Esophagus muscularis mucosa (tissue), 4 donors: ENCODE results near the gene ZBED1. TPM values are rescaled to one million over a fixed set of nuclear protein-coding genes. Genes with fewer than 3 reads are reported as not detected.
"Not testable (repeated sequence)": the region's sequence is repeated elsewhere in the genome, so short reads cannot be mapped to it uniquely, and the experiment has no call there.

Source experiments
- DNase-seq: peaks from one replicate; pipeline ENCODE4 v3.0.0-alpha.2; 2017; ENCODE audit errors: extremely low spot score
- H3K27ac ChIP-seq, 4 donors: fragments of 200-600 bp; sonication (generic); replicated peaks in 1 of 4; 1 replicate in 3 of 4; 2 replicates in 1 of 4; pipeline ENCODE4 v1.5.1; 2016 to 2019; ENCODE audit warnings: mild to moderate bottlenecking in 1 of 4
- H3K27me3 ChIP-seq, 4 donors: fragments of 200-600 bp; sonication (generic); one replicate each; pipeline versions ENCODE4 v1.5.1 to v1.6.0; 2016 to 2019
- H3K36me3 ChIP-seq, 4 donors: fragments of 200-600 bp; sonication (generic); one replicate each; pipeline ENCODE4 v1.5.1; 2016 to 2019
- H3K4me1 ChIP-seq, 4 donors: fragments of 200-600 bp; sonication (generic); one replicate each; pipeline ENCODE4 v1.5.1; 2016 to 2019
- H3K4me3 ChIP-seq, 4 donors: fragments of 200-600 bp; sonication (generic); 1 replicate in 2 of 4; 2 replicates in 2 of 4; pipeline ENCODE4 v1.5.1; 2016 to 2019; ENCODE audit warnings: mild to moderate bottlenecking in 4 of 4, moderate library complexity in 1 of 4
- H3K9me3 ChIP-seq, 4 donors: fragments of 200-600 bp; sonication (generic); 1 replicate in 3 of 4; 2 replicates in 1 of 4; pipeline ENCODE4 v1.5.1; 2016 to 2019
- CTCF ChIP-seq, 3 experiments: fragments of 200-600 bp in 2 of 3; fragments of 450-650 bp in 1 of 3; sonication (generic) in 2 of 3; IDR thresholded peaks; one replicate each; pipeline ENCODE4 v1.5.1; 2017 to 2019; ENCODE audit warnings: antibody characterized with exemption in 3 of 3, mild to moderate bottlenecking in 2 of 3, moderate library complexity in 1 of 3
- EP300 ChIP-seq: sonication (generic); formaldehyde crosslinking; IDR thresholded peaks from one replicate; pipeline ENCODE4 v1.6.1; 2017; ENCODE audit warnings: antibody characterized with exemption
- POLR2A ChIP-seq: fragments of 450-650 bp; IDR thresholded peaks from one replicate; pipeline ENCODE4 v1.6.1; 2017; ENCODE audit warnings: antibody characterized with exemption, moderate library complexity, mild to moderate bottlenecking, low read depth
- POLR2AphosphoS5 ChIP-seq, 2 donors: sonication (generic); formaldehyde crosslinking; IDR thresholded peaks; one replicate each; pipeline ENCODE4 v1.6.1; 2017; ENCODE audit warnings: antibody characterized with exemption in 2 of 2
- WGBS: methylation state at CpG from one replicate; pipeline ENCODE4 v1.1.5; 2018; 5-methylcytosine and 5-hydroxymethylcytosine counted together
- intact Hi-C: fragments of 100-400 bp; cut with DNase I; formaldehyde crosslinking; loops from one replicate; pipeline ENCODE4 v1.15.1; 2023
- total RNA-seq, 4 donors: library from RNA; depleted of rRNA; stranded (reverse); fragments of >200 nt; gene quantifications; one replicate each; pipeline versions ENCODE4 v1.1.0 to v1.2.1, GENCODE V29; 2016

ZBED1 gene
- total RNA-seq, 4 donors from 2014 or later, result 32.8 to 44.8 (median 39.5) TPM

GRCh38 chrX:2478546-2479419 is 22.0 kb downstream of the ZBED1 start:
- WGBS, result 87% methylated on average over 19 of the region's 21 CpGs
- Histone ChIP-seq H3K27ac (no peak overlapping the region), H3K36me3 (no peaks in the 10 kb centered on the region), H3K27me3 (no peaks in the 10 kb centered on the region), H3K4me1 (peaks cover 0 to 10% (median 7%) of the 10 kb centered on the region in 4 donors), H3K4me3 (no peak overlapping the region), H3K9me3 (no peaks in the 10 kb centered on the region)
- DNase-seq, result no peak
- TF ChIP-seq POLR2AphosphoS5 (IDR thresholded peaks at IDR 0.05), result no peak
- intact Hi-C loops, result no loop called here

GRCh38 chrX:2477313-2477712 is 23.5 kb downstream of the ZBED1 start:
- H3K4me3 ChIP-seq, H3K9me3 ChIP-seq, H3K36me3 ChIP-seq, H3K4me1 ChIP-seq, H3K27me3 ChIP-seq, intact Hi-C loops, H3K27ac ChIP-seq, DNase-seq: not testable (repeated sequence)
- 91% methylated on average over 9 of the region's 11 CpGs for WGBS

- Histone ChIP-seq H3K4me3 (no peak overlapping the region), H3K27me3 (no peaks in the 10 kb centered on the region), H3K4me1 (no peaks in the 10 kb centered on the region), H3K36me3 (no peaks in the 10 kb centered on the region), H3K9me3 (no peaks in the 10 kb centered on the region), H3K27ac (no peak overlapping the region)
- 80% methylated on average over 16 of the region's 18 CpGs for WGBS
- no peak for DNase-seq
- no peak for TF ChIP-seq CTCF (IDR thresholded peaks at IDR 0.05)
- TF ChIP-seq POLR2AphosphoS5 (IDR thresholded peaks at IDR 0.05), result no peak
- no peak for TF ChIP-seq POLR2A
- no peak for TF ChIP-seq EP300
- intact Hi-C loops, result no loop called here
Observed at GRCh38 chrX:2474963-2475726, 25.6 kb downstream of the ZBED1 start.

- DNase-seq, result no peak
- Histone ChIP-seq H3K27ac (no peak overlapping the region), H3K27me3 (no peaks in the 10 kb centered on the region), H3K36me3 (no peaks in the 10 kb centered on the region), H3K9me3 (no peaks in the 10 kb centered on the region), H3K4me1 (no peaks in the 10 kb centered on the region), H3K4me3 (no peak overlapping the region)
- intact Hi-C loops, result no loop called here
- 90% methylated on average over 17 of the region's 20 CpGs for WGBS
- TF ChIP-seq CTCF (IDR thresholded peaks at IDR 0.05) (no peak), EP300 (no peak), POLR2A (no peak), POLR2AphosphoS5 (IDR thresholded peaks at IDR 0.05) (no peak)
Observed at GRCh38 chrX:2474280-2474962, 26.4 kb downstream of the ZBED1 start.

- DNase-seq, intact Hi-C loops, H3K27me3 ChIP-seq, H3K27ac ChIP-seq, H3K4me1 ChIP-seq, H3K9me3 ChIP-seq, H3K4me3 ChIP-seq, H3K36me3 ChIP-seq: not testable (repeated sequence)
- WGBS, result 88% methylated on average over 15 of the region's 15 CpGs
Observed at GRCh38 chrX:2473064-2473463, 27.7 kb downstream of the ZBED1 start.

GRCh38 chrX:2471641-2472040 is 29.1 kb downstream of the ZBED1 start:
- intact Hi-C loops, result no loop called here
- H3K4me3 ChIP-seq, result no peak overlapping the region
- WGBS, result over 99% methylated on average over 7 of the region's 7 CpGs
- no peaks in the 10 kb centered on the region for H3K36me3 ChIP-seq
- H3K9me3 ChIP-seq, result no peaks in the 10 kb centered on the region
- no peak for TF ChIP-seq CTCF (IDR thresholded peaks at IDR 0.05)
- no peak for TF ChIP-seq POLR2A
- no peak for TF ChIP-seq EP300
- TF ChIP-seq POLR2AphosphoS5 (IDR thresholded peaks at IDR 0.05), result no peak
- no peak overlapping the region for H3K27ac ChIP-seq
- H3K27me3 ChIP-seq, result no peaks in the 10 kb centered on the region
- no peak for DNase-seq
- no peaks in the 10 kb centered on the region for H3K4me1 ChIP-seq

- H3K9me3 ChIP-seq, intact Hi-C loops, H3K4me1 ChIP-seq, H3K4me3 ChIP-seq, H3K27me3 ChIP-seq, H3K36me3 ChIP-seq, H3K27ac ChIP-seq, DNase-seq: not testable (repeated sequence)
- 97% methylated on average over 10 of the region's 10 CpGs for WGBS
Observed at GRCh38 chrX:2471126-2471525, 29.6 kb downstream of the ZBED1 start.

- H3K4me1 ChIP-seq, H3K27me3 ChIP-seq, intact Hi-C loops, H3K9me3 ChIP-seq, H3K4me3 ChIP-seq, H3K36me3 ChIP-seq, DNase-seq, H3K27ac ChIP-seq: not testable (repeated sequence)
- WGBS, result 93% methylated on average over 4 of the region's 4 CpGs
Observed at GRCh38 chrX:2469852-2470251, 30.9 kb downstream of the ZBED1 start.
